Breast epithelium (tissue), 4 donors: ENCODE measurements around the gene PKNOX2. TPM values are rescaled to one million over a fixed set of nuclear protein-coding genes. Genes with fewer than 3 reads are reported as not detected.

ENCODE experiments used
- DNase-seq, 2 donors: peaks; one replicate each; pipeline ENCODE4 v3.0.0-alpha.2; 2019; ENCODE audit warnings: low spot score in 2 of 2
- H3K27ac ChIP-seq, 2 donors: fragments of 200-600 bp; sonication (generic) in 1 of 2; one replicate each; pipeline ENCODE4 v1.5.1; 2016 to 2019; ENCODE audit warnings: mild to moderate bottlenecking in 1 of 2
- H3K27me3 ChIP-seq, 2 donors: fragments of 200-600 bp; sonication (generic) in 1 of 2; one replicate each; pipeline versions ENCODE4 v1.5.1 to v1.6.0; 2017 to 2019; ENCODE audit warnings: control low read depth in 1 of 2, mild to moderate bottlenecking in 1 of 2
- H3K36me3 ChIP-seq: fragments of 200-600 bp; one replicate; pipeline ENCODE4 v1.5.1; 2019
- H3K4me1 ChIP-seq, 2 donors: fragments of 200-600 bp; sonication (generic); one replicate each; pipeline ENCODE4 v1.5.1; 2016 to 2019; ENCODE audit warnings: control low read depth in 1 of 2
- H3K4me3 ChIP-seq, 3 donors: fragments of 200-600 bp; sonication (generic); 1 replicate in 2 of 3; 2 replicates in 1 of 3; pipeline ENCODE4 v1.5.1; 2016 to 2019; ENCODE audit warnings: mild to moderate bottlenecking in 3 of 3, moderate library complexity in 2 of 3
- H3K9me3 ChIP-seq, 2 donors: fragments of 200-600 bp; sonication (generic) in 1 of 2; one replicate each; pipeline ENCODE4 v1.5.1; 2016 to 2019; ENCODE audit warnings: control low read depth in 1 of 2
- CTCF ChIP-seq, 3 donors: fragments of 450-650 bp; IDR thresholded peaks; one replicate each; pipeline ENCODE4 v1.5.1; 2016 to 2017; ENCODE audit warnings: antibody characterized with exemption in 3 of 3, mild to moderate bottlenecking in 3 of 3, moderate library complexity in 3 of 3
- POLR2A ChIP-seq: fragments of 450-650 bp; IDR thresholded peaks from one replicate; pipeline ENCODE4 v1.6.1; 2016; ENCODE audit warnings: antibody characterized with exemption, mild to moderate bottlenecking, moderate library complexity
- POLR2AphosphoS5 ChIP-seq, 3 donors: sonication (generic); formaldehyde crosslinking; IDR thresholded peaks; one replicate each; pipeline ENCODE4 v1.6.1; 2017; ENCODE audit warnings: antibody characterized with exemption in 3 of 3
- intact Hi-C: fragments of 100-400 bp; cut with DNase I; formaldehyde crosslinking; loops from one replicate; pipeline ENCODE4 v1.15.1; 2023; ENCODE audit warnings: low total_unique reads
- total RNA-seq, 3 donors: library from RNA; depleted of rRNA; stranded (reverse); fragments of >200 nt; gene quantifications; one replicate each; pipeline ENCODE4 v1.1.0, GENCODE V29; 2016

The PKNOX2 gene
- total RNA-seq, 3 donors from 2014 or later = 0.32 to 1.0 (median 0.66) TPM

GRCh38 chr11:125465701-125466100 is 301.1 kb downstream of the PKNOX2 start:
- H3K9me3 ChIP-seq = no peaks in the 10 kb centered on the region
- TF ChIP-seq CTCF (IDR thresholded peaks at IDR 0.05) (no peak), POLR2A (no peak), POLR2AphosphoS5 (IDR thresholded peaks at IDR 0.05) (no peak)
- intact Hi-C loops = no loop called here

GRCh38 chr11:125468025-125468424 is 303.5 kb downstream of the PKNOX2 start:
- H3K27ac ChIP-seq = no peak overlapping the region
- TF ChIP-seq CTCF (IDR thresholded peaks at IDR 0.05) (no peak), POLR2A (no peak), POLR2AphosphoS5 (IDR thresholded peaks at IDR 0.05) (no peak)
- H3K9me3 ChIP-seq = no peaks in the 10 kb centered on the region
- H3K4me1 ChIP-seq = no peaks in the 10 kb centered on the region
- H3K4me3 ChIP-seq = no peak overlapping the region
- intact Hi-C loops = no loop called here
- no peak for DNase-seq
- no peaks in the 10 kb centered on the region for H3K27me3 ChIP-seq
- no peaks in the 10 kb centered on the region for H3K36me3 ChIP-seq

More at GRCh38 chr11:125465701-125466100, 301.1 kb downstream of the PKNOX2 start:
- Histone ChIP-seq H3K4me1 (no peaks in the 10 kb centered on the region), H3K27ac (no peak overlapping the region), H3K27me3 (no peaks in the 10 kb centered on the region), H3K4me3 (no peak overlapping the region), H3K36me3 (no peaks in the 10 kb centered on the region)
- no peak for DNase-seq

GRCh38 chr11:125468852-125469251 is 304.3 kb downstream of the PKNOX2 start:
- no peak overlapping the region for H3K4me3 ChIP-seq
- TF ChIP-seq CTCF (IDR thresholded peaks at IDR 0.05) (no peak), POLR2AphosphoS5 (IDR thresholded peaks at IDR 0.05) (no peak), POLR2A (no peak)
- no peak for DNase-seq
- no peaks in the 10 kb centered on the region for H3K36me3 ChIP-seq
- H3K4me1 ChIP-seq = no peaks in the 10 kb centered on the region
- intact Hi-C loops = no loop called here
- no peaks in the 10 kb centered on the region for H3K27me3 ChIP-seq
- H3K27ac ChIP-seq = no peak overlapping the region
- no peaks in the 10 kb centered on the region for H3K9me3 ChIP-seq

GRCh38 chr11:125470355-125470754 is 305.8 kb downstream of the PKNOX2 start:
- Histone ChIP-seq H3K36me3 (no peaks in the 10 kb centered on the region), H3K9me3 (no peaks in the 10 kb centered on the region), H3K4me3 (no peak overlapping the region), H3K4me1 (no peaks in the 10 kb centered on the region), H3K27me3 (no peaks in the 10 kb centered on the region), H3K27ac (no peak overlapping the region)
- DNase-seq = no peak
- intact Hi-C loops = no loop called here
- TF ChIP-seq POLR2A (no peak), CTCF (IDR thresholded peaks at IDR 0.05) (no peak), POLR2AphosphoS5 (IDR thresholded peaks at IDR 0.05) (no peak)

- Histone ChIP-seq H3K36me3 (no peaks in the 10 kb centered on the region), H3K4me3 (no peak overlapping the region), H3K27me3 (no peaks in the 10 kb centered on the region), H3K4me1 (no peaks in the 10 kb centered on the region), H3K9me3 (no peaks in the 10 kb centered on the region), H3K27ac (no peak overlapping the region)
- no peak for TF ChIP-seq CTCF (IDR thresholded peaks at IDR 0.05)
- no peak for TF ChIP-seq POLR2A
- TF ChIP-seq POLR2AphosphoS5 (IDR thresholded peaks at IDR 0.05) = no peak
- intact Hi-C loops = no loop called here
- DNase-seq = no peak
Observed at GRCh38 chr11:125476721-125477120, 312.2 kb downstream of the PKNOX2 start.
